Activated T-cell treated with anti-CD3 and anti-CD28 coated beads for 24 hours (primary cell): ENCODE data around the gene CCNY.
"Not testable (repeated sequence)": the region's sequence is repeated elsewhere in the genome, so short reads cannot be mapped to it uniquely, and the experiment has no call there.

ENCODE experiments used
- DNase-seq: peaks from one replicate; pipeline ENCODE4 v3.0.0-alpha.2; 2020; ENCODE audit warnings: low read depth

CCNY gene

GRCh38 chr10:35518187-35518586 is 181.9 kb downstream of the CCNY start:
- not testable (repeated sequence) for DNase-seq

DNA sequence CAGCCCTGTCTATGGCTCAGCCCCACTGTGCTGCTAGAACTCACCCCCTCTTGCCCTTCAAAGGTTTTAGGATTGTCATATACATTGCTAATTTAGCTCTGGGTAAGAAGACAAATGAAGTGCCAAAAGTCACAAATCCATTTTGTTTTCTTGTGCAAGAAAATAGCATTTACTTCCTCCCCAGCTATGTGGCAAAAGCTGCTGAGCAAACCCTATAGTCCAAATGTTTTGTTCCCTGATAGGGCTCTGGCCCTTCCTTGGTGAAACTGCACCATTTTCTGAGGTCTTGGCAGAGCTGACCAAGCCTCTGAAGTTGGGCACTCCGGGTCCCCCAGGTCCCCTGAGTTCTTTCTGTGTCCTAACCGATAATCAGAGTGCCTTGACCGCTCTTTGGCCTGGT is 184.7 kb downstream of the CCNY start:
- DNase-seq: no peak

GRCh38 chr10:35523670-35524225 is 187.4 kb downstream of the CCNY start:
- no peak for DNase-seq

DNA sequence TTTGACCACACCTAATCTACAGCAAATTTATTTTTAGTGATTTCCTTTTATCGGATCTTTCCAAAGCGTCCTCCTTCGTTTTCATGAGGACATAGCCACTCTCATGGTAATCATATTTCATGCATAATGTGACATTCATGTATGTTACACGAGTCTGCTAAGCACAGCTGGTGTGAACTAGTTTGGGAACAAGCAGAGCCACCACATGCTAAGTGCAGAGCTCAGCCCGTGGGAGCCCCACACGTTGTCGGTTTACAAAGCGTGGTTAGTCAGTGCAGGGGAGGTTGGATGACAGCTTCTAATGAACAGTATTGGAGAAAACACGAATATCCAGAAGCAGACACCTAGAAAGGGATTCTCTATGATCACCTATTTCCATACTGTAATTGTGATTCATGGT is 190.4 kb downstream of the CCNY start:
- DNase-seq: no peak

DNA sequence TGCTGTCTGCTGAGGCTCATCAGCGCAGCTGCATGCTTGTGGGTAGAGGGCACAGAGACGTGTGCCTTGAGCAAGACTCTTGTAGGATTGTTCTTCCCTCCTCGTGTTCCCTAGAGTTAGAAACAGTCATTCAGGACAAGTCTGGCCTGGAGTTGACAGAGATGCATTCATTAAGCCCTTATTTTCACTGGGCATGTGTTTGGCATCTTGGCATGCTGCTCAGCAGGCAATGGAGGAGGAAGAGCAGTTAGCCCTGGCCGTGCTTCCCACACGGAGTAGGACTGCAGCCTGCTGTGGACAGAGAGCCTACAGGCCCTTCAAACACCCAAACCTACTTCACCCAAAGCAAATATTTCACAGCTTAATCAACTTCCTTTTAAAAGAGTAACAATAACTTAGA is 195.8 kb downstream of the CCNY start:
- DNase-seq: no peak

DNA sequence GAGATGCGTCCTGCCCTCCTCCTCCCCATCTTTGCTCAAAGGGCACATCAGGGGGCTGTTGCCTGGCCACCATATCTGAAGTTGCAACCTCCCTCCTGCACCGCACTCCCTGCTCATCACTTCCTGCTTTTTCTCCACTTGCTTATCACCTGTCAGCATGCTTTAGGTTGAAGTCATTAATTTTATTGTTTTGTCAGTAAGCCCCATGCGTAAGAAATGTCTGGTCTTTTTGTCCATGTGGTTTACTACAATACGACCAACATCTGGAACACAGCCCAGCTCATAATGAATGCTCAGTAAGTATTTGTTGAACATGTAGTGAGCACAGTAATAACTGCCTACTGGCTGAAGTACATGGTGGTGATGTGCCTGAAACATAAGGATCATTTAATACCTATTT is 197.3 kb downstream of the CCNY start:
- DNase-seq: no peak

- DNase-seq: no peak
These were observed 198.8 kb downstream of the CCNY start for GRCh38 chr10:35535136-35535535.

- DNase-seq: no peak
These were observed 200.5 kb downstream of the CCNY start for GRCh38 chr10:35536789-35537188.

DNA sequence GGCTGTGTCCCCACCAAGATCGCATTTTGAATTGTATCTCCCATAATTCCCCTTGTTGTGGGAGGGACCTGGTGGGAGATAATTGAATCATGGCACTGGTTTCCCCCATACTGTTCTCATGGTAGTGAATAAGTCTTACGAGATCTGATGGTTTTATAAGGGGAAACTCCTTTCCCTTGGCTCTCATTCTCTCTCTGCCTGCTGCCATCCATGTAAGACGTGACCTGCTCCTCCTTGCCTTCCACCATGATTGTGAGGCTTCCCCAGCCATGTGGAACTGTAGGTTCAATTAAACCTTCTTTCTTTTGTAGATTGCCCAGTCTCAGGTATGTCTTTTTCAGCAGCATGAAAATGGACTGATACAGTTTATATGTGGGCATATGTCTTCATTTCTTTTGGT is 201.6 kb downstream of the CCNY start:
- not testable (repeated sequence) for DNase-seq

GRCh38 chr10:35540296-35541164 is 204.2 kb downstream of the CCNY start:
- DNase-seq: no peak

DNA sequence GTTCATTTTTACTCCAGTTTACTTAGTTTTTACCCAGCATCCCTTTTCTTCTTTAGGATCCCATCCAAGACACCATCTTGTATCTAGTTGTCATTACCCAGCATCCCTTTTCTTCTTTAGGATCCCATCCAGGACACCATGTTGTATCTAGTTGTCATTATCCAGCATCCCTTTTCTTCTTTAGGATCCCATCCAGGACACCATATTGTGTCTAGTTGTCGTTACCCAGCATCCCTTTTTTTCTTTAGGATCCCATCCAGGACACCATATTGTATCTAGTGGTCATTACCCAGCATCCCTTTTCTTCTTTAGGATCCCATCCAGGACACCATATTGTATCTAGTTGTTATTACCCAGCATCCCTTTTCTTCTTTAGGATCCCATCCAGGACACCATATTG is 205.4 kb downstream of the CCNY start:
- DNase-seq: no peak

GRCh38 chr10:35542303-35542702 is 206.0 kb downstream of the CCNY start:
- no peak for DNase-seq

DNA sequence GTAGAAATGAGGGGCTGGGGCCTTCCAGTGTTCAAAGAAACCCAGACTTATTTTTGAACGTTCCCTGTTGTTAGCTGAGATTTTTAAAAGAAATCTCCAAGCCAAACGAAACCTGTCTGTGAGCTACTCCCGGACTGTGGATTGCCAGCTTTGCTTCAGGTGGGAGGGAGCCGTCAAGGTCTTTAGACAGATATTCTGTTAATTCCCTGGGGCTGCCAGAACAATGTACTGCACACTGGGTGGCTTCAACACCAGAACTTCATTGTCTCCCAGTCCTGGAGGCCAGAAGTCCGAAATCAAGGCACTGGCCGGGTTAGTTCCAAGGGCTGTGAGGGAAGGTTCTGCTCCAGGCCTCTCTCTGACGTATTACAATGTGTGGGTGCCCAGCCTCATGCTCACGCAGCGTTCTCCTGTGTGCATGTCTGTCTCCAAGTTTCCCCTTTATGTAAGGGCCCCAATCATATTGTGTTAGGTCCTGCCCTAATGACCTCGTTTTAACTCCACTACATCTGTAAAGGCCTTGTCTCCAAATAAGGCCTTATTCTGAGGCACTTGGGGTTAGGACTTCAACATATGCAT is 208.9 kb downstream of the CCNY start:
- DNase-seq: no peak

GRCh38 chr10:35545878-35546590 is 209.7 kb downstream of the CCNY start:
- no peak for DNase-seq

GRCh38 chr10:35546824-35547225 is 210.5 kb downstream of the CCNY start:
- DNase-seq: no peak

DNA sequence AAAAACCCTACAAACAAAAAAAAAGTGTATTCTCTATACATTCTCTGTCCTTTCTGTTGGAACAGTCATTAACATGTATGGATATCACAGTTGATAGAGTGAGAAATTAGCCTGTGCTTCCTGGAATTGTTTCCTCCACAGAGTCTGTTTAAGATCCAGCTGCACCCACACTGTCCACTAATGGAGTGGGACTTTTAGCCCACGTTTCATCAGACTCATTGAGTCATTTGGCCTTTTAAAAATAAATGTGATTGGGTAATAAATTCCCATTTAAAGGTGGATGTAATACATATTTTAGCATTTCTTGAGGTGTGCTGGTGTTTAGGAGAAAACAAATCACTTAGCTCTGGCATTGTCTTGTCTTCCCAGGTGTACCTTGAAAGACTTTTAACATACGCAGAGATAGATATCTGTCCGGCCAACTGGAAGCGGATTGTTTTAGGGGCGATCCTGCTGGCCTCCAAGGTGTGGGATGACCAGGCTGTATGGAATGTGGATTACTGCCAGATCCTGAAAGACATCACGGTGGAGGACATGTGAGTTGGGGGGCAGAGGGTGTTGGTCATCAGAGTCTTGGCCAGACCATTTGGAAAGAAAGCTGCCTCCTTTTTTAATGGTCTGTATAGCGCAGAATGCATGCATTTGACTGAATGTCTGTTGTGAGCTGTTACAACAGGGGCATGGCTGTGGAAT is 216.5 kb downstream of the CCNY start:
- no peak for DNase-seq

- no peak for DNase-seq
These were observed 217.7 kb downstream of the CCNY start for GRCh38 chr10:35554036-35554435.

DNA sequence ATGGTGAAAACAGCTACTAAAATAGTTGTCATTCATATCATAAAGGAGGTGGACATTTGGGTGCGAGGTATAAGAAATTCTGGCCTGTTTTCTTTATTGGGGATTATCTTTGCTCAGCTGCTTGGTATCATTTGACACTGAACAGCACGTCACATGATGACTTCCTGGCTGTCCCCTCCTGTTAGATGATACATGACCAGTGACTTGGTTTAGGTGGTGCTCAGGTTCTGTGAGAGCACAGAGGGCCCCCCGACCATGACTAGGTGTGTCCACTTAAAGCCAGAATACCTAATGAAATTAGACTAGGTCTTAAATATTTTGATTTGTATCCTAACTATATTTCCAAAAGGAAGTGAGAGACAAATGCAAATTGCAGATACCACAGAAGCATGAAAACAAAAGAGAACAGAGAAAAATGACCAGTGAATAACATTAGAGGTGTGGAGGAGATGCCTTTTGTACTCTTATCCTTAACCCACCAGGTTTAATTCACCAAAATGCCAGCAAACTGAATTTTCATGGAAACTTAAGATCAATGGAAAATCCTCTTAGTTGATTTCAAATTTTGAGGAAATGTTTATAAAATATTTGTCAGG is 218.2 kb downstream of the CCNY start:
- DNase-seq: no peak

DNA sequence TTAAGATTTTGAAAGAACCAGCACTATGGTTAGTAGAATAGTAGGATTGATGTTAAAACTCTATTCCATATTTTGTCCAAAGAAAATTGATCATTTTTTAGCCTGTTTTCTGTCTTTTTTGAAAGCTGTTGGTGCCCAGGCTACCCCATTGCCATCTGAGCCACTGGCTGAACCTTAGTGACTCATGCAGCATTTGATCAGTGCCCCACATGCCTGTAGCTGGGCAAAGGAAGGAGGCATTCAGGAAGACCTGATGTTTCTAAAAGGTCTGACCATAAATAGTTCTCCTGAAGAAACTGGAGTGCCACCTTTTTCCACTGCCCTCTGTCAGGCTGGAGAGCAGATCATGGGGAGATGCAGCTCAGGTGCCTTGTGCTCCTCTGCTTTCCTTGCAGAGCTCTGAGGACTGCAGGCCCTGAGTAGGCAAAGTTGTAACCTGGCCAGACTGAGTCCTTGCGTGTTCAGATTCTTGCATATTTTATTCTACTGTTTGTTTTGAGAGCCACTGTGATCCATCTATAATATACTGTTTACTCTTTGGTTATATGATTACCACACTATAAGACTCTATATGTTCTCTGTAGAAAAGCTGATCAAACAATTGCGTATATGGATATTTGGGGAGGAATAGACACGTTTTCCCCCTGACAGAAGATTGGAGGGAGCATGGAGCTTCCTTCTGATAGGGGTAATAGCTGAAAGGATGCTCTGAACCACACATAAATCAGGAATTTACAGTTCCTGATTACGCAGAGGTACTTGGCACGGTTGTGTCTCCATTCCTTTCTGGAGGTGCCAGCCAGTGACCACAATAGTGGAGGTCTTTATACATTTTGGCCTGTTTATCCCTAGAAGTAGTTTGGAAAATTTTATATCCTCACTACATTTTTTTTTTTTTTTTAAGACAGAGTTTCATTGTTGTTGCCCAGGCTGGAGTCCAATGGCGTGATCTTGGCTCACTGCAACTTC is 219.9 kb downstream of the CCNY start:
- no peak for DNase-seq

- no peak for DNase-seq
These were observed 222.0 kb downstream of the CCNY start for GRCh38 chr10:35558276-35558675.

DNA sequence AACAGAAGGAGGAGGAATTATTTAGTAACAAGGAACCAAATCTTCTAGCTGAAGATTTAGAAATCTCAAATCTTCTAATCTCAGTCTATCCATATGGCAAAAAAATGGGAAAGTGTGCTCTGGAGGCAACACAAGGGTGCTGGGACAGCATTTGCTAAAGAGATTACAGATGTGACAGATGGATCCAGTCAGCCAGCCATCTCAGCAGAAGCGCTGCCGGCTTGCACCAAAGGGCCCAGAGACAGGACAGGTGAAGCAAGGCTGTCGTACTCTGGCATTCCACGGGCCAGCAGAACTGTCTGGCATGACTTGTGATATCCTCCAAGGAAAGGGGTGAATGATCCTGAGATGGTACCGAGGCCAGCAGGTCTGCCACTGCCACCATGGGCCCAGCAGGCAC is 223.1 kb downstream of the CCNY start:
- no peak for DNase-seq
